ENCODE measurements around the gene MDN1.
"Not testable (repeated sequence)": the region's sequence is repeated elsewhere in the genome, so short reads cannot be mapped to it uniquely, and the experiment has no call there.

GRCh38 chr6:89783293-89783692, 36.3 kb downstream of the MDN1 start:
- TF ChIP-seq, protein P1, sequence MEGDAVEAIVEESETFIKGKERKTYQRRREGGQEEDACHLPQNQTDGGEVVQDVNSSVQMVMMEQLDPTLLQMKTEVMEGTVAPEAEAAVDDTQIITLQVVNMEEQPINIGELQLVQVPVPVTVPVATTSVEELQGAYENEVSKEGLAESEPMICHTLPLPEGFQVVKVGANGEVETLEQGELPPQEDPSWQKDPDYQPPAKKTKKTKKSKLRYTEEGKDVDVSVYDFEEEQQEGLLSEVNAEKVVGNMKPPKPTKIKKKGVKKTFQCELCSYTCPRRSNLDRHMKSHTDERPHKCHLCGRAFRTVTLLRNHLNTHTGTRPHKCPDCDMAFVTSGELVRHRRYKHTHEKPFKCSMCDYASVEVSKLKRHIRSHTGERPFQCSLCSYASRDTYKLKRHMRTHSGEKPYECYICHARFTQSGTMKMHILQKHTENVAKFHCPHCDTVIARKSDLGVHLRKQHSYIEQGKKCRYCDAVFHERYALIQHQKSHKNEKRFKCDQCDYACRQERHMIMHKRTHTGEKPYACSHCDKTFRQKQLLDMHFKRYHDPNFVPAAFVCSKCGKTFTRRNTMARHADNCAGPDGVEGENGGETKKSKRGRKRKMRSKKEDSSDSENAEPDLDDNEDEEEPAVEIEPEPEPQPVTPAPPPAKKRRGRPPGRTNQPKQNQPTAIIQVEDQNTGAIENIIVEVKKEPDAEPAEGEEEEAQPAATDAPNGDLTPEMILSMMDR (IDR thresholded peaks at IDR 0.05; ENCODE audit: borderline replicate concordance, extremely low read depth, low read length, poor library complexity, severe bottlenecking): not testable (repeated sequence)
- not testable (repeated sequence) for TF ChIP-seq EZH2 (IDR thresholded peaks at IDR 0.05; ENCODE audit: borderline replicate concordance, low read depth, low read length, severe bottlenecking)

Data from DND-41 (cell line).